ENCODE data around the gene TNKS1BP1.
"Not testable (repeated sequence)": the region's sequence is repeated elsewhere in the genome, so short reads cannot be mapped to it uniquely, and the experiment has no call there.

The TNKS1BP1 gene

DNA sequence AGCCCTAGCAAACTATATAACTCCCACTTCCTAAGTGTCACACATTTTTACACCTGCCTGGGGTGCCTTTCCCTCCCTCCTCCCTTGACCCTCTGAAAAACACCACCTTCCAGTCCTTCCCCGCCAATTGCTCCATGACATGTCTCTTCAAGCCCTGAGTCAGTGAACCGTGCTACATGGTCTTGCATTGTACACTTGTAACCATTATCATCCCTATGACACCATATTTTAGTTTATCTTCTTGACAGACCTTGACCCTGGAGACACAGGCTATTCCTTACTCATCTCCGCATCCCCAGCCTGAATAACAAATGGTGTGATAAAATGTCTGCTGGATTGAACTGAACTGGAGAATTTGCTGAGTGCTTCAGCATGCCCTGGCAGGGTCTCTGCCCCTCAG, 36.9 kb downstream of the TNKS1BP1 start:
- no peak for DNase-seq

DNA sequence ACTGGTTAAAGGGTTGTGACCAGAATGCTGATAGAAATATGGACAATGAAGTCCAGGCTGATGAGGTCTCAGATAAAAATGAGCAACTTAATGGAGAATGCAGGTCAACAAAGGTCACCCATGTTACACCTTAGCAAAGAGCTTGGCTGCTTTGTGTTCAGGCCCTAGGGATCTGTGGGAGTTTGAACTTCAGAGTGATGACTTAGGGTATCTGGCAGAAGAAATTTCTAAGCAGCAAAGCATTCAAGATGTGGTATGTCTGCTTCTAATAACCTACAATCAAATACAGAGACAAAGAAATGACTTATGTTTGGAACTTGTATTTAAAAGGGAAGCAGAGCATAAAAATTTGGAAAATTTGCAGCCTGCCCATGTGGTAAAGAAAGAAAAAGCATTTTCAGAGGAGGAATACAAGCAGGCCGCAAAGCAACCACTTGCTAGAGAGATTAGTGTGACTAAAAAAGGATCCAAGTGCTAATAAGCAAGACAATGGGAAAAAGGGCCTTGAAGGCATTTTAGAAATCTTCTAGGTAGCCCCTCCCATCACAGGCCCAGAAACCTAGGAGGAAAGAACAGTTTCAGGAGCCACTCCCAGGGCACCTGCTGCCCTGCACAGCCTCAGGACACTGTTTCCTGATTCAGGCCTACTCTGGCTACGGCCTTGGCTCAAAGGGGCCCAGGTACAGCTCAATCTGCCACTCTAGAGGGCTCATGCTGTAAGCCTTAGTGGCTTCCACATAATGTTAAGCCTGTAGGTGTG, 41.3 kb downstream of the TNKS1BP1 start:
- DNase-seq = no peak

DNA sequence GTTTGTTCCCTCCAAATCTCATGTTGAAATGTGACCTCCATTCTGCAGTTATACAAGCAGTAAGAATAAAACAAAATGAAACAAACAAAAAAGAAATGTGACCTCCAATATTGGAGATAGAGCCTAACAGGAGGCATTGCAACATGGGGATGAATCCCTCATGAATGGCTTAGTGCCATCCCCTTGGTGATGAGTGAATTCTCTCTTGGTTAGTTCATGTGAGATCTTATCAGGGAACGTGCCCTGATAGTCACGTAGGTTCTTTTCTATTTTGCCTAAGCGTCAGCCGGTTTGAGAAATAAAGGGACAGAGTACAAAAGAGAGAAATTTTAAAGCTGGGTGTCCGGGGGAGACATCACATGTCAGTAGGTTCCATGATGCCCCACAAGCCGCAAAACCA, 43.2 kb downstream of the TNKS1BP1 start:
- not testable (repeated sequence) for DNase-seq

DNA sequence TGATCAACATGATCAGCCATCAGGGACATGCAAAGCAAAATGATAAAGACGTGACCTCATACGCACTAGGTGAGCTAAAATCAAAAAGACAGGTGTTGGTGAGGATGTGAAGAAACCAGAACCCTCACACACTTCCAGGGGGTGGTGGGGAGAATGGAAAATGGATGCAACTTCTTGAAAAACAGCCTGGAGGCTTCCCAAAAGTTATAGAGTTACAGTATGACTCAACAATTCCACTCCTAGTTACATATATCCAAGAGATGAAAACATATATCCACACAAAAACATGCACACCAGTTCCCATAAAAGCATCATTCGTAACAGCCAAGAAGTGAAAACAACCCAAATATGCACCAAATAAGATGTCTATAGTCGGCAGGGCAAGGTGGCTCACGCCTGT, 45.6 kb downstream of the TNKS1BP1 start:
- DNase-seq = no peak

DNA sequence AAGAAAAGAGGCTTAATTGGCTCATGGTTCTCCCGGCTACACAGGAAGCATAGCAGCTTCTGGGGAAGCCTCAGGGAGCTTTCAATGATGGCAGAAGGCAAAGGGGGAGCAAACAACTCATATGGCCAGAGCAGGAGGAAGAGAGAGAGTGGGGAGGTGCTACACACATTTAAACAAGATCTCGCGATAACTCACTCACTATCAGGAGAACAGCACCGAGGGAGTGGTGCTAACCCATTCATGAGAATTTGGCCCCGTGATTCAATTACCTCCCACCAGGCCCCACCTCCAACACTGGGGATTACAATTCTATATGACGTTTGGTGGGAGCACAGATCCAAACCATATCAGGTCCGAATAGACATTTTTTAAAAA, 46.0 kb downstream of the TNKS1BP1 start:
- no peak for DNase-seq

DNA sequence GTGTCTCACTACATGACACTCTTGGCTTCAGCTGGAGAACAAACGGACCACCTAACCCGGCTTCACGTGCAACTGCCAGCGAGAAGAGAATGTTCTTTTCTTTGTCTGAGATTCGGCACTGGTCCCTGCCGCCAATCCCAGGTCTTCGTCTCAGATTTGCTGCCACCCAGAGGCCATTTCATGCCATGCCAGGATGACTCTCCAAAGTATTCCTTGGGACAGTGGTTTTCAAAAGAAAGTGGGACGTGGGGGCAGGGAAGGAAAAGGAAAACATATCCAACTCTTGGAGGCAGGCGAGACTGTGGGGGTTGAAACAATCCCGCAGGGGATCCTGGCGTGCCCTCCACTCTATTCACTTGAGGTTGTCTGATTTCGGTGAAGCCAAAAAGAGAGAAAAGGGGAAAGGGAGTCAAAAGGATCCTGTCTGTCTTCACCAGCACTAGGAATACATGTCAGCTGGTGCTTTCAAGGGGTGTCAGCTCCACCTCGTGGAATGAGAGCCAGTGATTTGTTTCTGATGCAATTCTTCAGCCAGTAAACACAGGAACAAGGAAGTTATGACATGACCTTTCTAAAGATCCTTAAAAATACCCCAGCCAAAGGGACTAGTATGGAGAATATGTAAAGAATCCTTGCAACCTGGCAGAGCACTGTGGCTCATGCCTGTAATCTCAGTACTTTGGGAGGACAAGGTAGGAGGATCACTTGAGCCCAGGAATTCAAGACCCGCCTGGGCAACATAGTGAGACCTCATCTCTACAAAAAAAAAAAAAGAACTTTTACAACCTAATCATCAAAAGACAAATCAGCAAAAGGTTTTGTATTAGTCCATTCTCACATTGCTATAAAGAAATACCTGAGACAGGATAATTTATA, 46.7 kb downstream of the TNKS1BP1 start:
- peak; percentile 80 for DNase-seq

DNA sequence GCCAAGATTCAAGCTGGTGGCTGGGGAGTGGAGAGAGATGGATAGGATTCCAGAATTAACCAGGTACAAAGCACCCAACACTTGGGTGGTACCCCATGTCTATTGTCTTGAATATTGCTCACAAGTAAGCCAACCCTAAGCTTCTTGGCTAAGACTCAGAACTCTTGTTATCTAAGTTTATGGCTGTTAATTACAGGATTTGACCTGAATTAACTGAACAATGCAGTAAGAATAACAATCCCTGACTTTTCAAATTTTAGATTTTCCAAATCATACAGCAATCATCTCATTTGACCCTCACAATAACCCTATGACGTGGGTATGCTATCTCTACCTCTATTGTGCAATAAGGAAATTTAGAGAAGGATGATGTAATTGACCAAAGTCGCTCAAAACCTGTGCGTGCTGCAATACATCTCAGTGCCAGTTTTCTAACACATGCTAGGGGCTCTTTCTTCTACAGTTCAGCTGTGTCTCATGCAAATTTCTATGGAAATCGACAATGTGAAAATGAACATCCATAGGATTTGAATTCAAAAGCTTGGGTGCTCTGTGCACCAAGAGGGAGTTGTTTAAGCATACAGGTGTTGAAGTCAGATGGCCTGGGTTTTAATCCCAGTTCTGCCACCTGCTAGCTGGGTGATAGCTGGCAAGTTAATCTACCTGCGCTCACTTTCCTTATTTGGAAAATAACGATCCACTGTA, 47.6 kb downstream of the TNKS1BP1 start:
- DNase-seq = peak; percentile 97

DNA sequence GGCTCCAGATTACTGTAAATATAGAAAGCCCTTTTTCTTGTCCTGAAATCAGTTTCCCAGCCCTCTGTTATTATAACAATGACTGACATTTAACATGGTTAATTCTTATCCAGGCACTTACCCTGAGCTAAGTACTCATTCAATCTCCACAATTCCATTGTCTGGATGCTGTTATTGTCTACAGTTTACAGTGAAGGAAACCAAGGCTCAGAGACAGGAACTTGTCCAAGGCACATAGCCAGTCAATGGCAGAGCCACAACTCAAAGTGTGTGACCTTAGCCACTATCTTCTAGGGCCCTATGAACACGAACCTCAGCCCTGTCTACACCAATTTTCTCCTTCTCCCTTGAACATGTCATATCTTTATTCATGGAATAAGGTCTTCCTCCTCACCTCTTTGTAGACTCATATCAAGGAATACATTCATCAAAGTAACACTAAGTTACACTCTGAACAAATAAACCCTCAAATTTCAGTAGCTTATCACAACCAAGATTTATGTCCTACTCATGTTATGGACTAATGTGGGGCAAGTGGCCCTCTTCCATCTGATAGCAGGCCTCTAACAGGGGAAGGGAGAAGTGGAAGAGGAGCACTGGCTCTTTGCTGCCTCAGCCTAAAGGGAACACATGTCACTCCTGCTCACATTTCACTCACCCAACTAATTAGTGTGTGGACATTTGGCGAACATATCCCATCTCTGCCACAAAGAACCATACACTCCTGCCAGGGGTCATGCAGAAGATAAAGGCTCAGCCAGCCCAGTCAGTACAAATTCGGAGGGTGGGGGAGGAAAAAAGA, 48.4 kb downstream of the TNKS1BP1 start:
- DNase-seq = peak; percentile 33

DNA sequence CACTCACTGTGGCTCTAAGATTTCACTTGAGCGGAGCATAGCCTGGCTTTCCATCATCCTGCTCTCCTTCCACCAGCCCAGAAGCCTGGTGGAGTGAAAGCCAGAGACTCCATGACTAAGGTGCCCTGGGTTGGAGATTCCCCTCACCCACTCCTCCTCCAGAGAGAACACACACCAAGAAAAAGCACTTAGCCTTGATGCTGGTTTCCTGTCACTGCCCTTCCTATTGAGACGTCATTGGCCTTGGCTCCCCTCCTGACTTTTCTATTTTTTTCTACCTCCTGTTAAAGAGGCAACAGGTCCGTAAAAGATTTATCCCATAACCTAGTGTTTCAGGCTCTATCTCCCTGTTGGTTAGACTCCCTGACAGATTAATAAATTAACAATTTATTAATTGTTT, 49.2 kb downstream of the TNKS1BP1 start:
- DNase-seq = no peak

DNA sequence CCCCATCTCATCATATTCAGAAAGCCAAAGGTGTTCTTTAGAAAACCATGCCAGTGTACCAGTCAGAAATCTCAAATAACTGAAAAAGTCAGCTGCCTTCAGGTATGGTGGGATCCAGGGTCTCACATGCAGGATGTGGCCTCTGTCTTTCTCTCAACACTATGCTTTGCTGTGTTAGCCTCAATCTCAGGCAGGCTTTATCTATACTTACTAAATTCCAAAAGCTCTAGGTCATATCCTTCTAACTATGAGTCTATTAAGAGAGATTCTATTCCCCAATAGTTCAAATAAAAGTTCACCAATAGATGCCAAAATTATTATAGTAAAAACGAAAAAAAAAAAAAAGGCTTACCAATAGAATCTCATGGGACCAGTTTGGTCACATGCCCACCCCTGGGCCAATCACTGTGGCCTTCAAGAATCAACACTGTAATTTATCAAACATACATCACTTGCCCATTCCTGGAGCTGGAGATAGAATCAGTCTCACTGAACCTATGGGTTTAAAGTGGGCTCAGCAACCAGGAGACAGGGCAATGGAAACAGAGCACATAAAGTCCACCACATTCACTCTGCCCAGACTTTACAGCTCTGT, 49.8 kb downstream of the TNKS1BP1 start:
- no peak for DNase-seq

DNA sequence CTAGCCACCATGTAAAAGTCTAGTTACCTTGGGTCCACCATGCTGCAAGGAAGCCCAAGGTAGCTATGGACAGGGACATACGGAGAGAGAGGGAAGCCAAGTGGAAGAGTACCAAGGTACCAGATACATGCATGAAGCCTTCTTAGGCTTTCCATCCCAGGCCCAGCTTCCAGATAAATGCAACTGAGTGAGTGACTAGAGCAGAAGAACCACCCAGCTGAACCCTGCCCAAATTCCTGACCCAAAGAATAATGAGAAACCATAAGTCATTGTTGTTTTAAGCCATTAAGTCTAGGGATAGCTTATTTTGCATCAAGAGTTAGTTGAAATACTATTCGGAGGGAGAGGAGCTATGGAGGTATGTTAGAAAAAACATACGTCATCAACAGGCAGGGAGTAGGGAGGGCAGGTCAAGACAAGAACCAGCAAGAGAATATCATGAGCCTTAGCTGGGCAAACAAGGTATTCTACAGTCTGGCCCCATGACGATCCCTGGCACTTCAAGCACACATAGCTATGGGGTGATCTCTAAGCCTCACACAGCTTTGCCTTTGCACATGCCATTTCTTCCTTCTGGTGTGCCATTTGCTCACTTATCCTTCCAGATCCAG, 51.2 kb downstream of the TNKS1BP1 start:
- no peak for DNase-seq

DNA sequence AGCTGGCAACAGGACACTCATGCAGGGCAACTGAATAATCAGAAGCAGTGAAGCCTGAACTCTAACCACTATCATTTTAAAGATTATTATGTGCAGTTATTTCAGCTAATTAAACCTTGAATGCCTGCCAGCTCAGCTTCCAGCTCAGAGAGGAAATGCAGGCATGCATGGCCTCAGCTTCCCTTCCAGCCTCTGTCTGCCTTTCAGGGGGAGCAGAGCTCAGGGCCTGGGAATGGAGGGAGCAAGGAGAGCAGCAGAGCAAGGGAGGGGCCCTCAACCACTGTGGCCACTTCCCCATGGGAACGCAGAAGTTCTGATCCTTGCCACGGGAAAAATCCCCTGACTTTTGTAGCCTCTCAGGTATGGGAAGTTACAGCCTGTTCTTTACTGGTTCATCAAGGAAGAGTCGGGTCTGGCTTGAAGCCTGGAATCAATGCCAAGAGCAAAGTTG, 55.2 kb downstream of the TNKS1BP1 start:
- DNase-seq = no peak

DNA sequence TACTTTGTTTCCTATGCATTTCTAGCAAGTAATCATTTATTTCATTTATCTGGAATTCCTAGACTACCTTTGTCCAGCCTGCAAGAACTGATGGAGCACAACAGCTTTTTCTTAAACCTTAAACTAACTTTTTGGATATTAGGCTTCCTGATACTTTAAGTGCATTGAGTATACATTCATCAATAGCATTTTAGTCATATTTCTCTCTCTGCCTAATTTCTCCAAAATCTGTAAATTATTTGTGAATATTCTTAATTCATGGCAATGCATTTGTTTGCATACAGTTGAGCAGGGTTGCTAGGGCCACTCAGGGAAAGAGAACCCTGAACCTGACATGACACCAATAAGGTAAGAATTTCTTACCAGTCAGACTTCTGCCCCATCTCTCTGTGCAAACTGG, 58.6 kb downstream of the TNKS1BP1 start:
- no peak for DNase-seq

DNA sequence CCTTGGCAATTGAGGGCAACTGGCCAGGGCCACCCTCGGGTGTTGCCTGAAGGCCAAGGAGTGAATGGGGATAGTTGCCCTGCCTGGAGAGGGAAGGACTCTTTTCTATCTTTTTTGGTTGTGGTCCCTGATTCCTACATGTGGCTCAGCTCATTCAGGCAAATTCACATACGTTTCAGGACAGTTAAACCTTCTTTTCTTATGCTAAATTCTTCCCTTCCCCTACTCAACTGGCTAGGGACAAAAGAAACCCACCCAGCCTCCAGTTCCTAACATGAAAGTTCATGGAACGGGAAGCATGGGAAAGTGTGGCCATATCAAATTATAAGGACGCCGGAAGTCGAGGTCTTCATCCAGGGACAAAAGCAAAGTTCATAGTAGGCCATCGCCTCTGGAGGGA, 61.4 kb downstream of the TNKS1BP1 start:
- no peak for DNase-seq

DNA sequence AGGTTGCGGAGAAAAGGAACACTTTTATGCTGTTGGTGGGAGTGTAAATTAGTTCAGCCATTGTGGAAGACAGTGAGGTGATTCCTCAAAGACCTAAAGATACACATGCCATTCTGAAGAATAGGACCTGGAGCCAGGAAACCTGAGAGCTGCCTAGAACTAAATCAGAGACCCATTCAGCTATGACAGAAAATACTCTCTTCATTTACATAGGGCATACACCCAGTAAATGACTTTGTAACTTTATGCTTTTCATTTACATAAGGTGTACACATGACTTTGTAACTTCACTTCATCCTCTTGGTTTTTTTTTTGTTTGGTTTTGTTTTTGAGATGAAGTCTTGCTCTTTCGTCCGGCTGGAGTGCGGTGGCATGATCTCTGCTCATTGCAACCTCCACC, 62.6 kb downstream of the TNKS1BP1 start:
- peak; percentile 88 for DNase-seq

DNA sequence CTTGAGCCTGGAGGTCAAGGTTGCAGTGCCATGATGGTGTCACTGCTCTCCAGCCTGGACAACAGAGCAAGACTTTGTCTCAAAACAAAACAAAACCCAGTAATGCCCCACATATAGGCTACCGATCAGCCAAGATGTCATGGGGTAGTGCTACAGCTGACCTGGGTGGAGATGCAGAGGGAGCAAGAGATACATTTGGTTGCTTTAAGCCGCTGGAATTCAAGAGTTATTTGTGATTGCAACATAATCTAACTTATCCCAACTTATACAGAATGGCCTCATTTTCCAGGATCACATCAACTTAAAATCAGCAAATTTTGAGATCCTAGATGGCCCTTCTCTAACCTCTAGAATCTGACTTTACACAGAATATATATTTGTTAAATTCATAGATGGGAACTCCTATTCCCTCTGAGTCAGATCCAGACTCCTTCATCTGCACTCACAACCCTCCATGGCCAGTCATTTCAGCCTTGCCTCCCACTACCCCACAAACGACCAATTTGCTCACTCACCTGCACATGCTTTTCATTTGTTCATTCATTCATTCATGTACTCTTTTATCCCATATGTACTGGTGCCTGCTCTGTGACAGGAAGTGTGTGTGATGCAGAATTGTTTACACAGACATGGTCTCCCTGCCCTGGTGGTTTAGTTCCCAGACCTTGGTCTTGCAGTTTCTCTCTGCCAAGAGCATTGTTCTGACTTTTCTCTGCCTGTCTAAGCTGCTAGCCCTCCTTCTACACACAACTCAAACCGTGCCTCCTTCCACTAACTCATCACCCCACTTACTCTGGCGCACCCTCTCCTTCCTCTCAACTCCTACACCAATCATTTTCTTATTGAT, 63.6 kb downstream of the TNKS1BP1 start:
- DNase-seq = no peak

DNA sequence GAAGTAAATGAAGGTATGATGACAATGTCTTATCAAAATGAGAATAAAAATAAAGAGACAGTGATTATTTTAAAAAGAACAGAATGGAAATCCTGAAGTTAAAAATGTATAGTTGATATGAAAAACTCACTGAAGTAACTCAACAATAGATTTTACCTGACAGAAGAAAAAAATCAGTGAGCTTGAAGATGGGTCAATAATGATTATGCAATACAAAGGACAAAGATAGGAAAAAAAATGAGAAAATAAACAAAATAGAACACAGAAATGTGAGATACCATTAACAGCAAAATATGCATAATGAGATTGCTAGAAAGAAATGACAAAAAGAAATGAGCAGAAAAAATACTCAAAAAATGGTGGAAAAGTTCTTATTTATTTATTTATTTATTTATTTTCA, 68.6 kb downstream of the TNKS1BP1 start:
- DNase-seq = no peak

DNA sequence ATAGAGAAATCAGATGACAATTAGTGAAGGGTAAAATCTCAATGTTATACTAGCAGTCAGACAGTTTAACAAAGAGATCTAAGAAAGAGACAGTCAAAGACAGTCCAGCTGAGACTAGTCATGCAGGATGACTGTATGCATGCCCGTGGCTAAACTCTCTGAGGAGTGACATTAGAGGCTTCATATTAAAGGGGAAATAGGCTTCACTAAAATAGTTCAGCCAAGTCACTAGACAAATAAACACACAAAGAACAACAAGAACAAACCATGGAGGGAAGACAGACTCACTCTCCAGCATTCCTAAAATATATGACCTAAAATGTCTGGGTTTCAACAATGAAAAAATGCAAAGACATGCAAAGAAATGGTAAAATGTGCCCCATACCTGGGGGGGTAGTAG, 69.1 kb downstream of the TNKS1BP1 start:
- no peak for DNase-seq

DNA sequence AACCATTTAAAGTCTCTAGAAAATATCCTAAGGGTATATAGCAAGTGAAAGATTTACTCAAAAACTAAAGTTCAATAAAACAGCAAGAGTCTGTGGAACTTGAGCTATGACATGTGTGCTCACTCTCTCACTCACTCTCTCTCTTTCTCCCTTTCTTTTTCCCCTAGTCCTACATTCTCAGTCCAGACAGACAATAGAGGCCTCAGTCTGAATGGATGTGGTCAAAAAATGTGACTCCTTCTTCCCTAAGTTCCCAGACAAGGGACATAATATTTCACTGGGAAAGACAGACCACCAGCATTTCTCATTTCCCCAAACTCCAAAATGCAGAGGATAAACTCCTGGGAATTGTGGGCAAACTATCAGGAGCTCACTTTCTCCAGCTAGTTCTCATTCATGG, 70.1 kb downstream of the TNKS1BP1 start:
- no peak for DNase-seq

DNA sequence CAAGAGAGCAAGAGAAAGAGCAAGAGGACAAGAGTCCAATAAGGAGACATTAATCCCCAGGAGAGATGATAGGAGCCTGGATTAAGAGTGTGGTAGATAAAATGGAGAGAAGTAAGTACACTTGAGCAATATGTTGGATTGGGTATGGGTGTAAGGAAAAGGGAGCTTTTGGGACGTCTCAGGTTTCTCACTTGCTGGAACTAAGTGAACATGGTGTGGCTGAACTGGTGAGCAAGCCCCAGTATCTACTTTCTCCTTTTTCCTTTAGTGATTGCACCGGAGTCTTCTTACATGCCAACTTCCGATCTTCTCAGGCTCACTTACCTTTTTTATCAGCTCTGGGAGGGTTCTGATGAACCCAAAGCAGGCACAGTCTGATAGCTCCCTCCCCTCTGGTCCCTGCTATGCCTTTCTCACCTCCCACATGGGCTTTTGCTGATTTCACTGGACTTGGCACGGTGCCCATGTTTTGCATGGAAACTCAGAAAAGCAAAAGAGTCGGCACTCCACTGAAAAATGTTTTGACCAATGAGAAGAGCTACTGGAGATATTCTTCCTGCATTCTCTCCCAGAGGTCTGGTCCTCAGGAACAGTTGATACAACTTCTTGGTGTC, 73.2 kb downstream of the TNKS1BP1 start:
- no peak for DNase-seq
